GM19452 (cell line): ENCODE data around the gene DISC1.
A peak's percentile ranks its signal among the peaks of the same experiment; 100 is the strongest.
"Not testable (repeated sequence)": the region's sequence is repeated elsewhere in the genome, so short reads cannot be mapped to it uniquely, and the experiment has no call there.

ENCODE experiments used
- ATAC-seq: cut with Tn5 transposase; IDR thresholded peaks from one replicate; pipeline ENCODE4 v1.9.1; 2021; ENCODE audit not compliant: unreplicated experiment

Gene DISC1

GRCh38 chr1:231605149-231606100 lies 21.2 kb upstream of the DISC1 start:
- no peak for ATAC-seq

- ATAC-seq = no peak
These were observed 19.9 kb upstream of the DISC1 start for GRCh38 chr1:231606712-231607111.

- ATAC-seq = no peak
These were observed 16.2 kb upstream of the DISC1 start for GRCh38 chr1:231610388-231610787.

- no peak for ATAC-seq
These were observed 15.5 kb upstream of the DISC1 start for GRCh38 chr1:231611111-231611510.

- no peak for ATAC-seq
These were observed 14.7 kb upstream of the DISC1 start for GRCh38 chr1:231611851-231612250.

GRCh38 chr1:231612393-231613089 lies 14.0 kb upstream of the DISC1 start:
- ATAC-seq = peak; percentile 97

- no peak for ATAC-seq
These were observed 12.9 kb upstream of the DISC1 start for GRCh38 chr1:231613419-231614349.

GRCh38 chr1:231616667-231617066 lies 9.9 kb upstream of the DISC1 start:
- ATAC-seq = no peak

GRCh38 chr1:231618609-231619256 lies 7.9 kb upstream of the DISC1 start:
- no peak for ATAC-seq

- no peak for ATAC-seq
These were observed 7.3 kb upstream of the DISC1 start for GRCh38 chr1:231619257-231619634.

GRCh38 chr1:231625042-231625441 lies 1.5 kb upstream of the DISC1 start:
- not testable (repeated sequence) for ATAC-seq

GRCh38 chr1:231625975-231626534 lies 535 bp upstream of the DISC1 start:
- ATAC-seq = no peak

GRCh38 chr1:231626951-231627614 lies 493 bp downstream of the DISC1 start:
- ATAC-seq = peak; percentile 46

GRCh38 chr1:231628207-231628876 lies 1.8 kb downstream of the DISC1 start:
- ATAC-seq = no peak

GRCh38 chr1:231629132-231629531 lies 2.5 kb downstream of the DISC1 start:
- no peak for ATAC-seq

- no peak for ATAC-seq
These were observed 4.1 kb downstream of the DISC1 start for GRCh38 chr1:231630558-231631205.

- ATAC-seq = no peak
These were observed 5.1 kb downstream of the DISC1 start for GRCh38 chr1:231631717-231632116.

- ATAC-seq = no peak
These were observed 5.5 kb downstream of the DISC1 start for GRCh38 chr1:231632119-231632518.
